Activated naive CD4-positive, alpha-beta T cell treated with anti-CD3 and anti-CD28 coated beads, Interleukin-2, amount 50 U/mL, for 24 hours (primary cell): ENCODE measurements around the gene SMIM45.
A peak's percentile ranks its signal among the peaks of the same experiment; 100 is the strongest.

Experiments used
- H3K27ac Mint-ChIP-seq: one replicate; pipeline ENCODE4 v1.8.0; 2021; ENCODE audit warnings: mild to moderate bottlenecking, mixed read lengths
- H3K27me3 Mint-ChIP-seq: one replicate; pipeline ENCODE4 v1.8.0; 2021; ENCODE audit warnings: mixed read lengths
- H3K36me3 Mint-ChIP-seq: one replicate; pipeline ENCODE4 v1.8.0; 2021; ENCODE audit warnings: mixed read lengths
- H3K4me1 Mint-ChIP-seq: one replicate; pipeline ENCODE4 v1.8.0; 2021; ENCODE audit warnings: mixed read lengths
- H3K4me3 Mint-ChIP-seq: one replicate; pipeline ENCODE4 v1.8.0; 2021; ENCODE audit warnings: mild to moderate bottlenecking, mixed read lengths
- H3K9me3 Mint-ChIP-seq: one replicate; pipeline ENCODE4 v1.8.0; 2021; ENCODE audit warnings: mixed read lengths

Gene SMIM45

GRCh38 chr22:41951898-41952474 lies at the start of gene SMIM45:
Gene SMIM45, plus strand, starts transcription at chr22:41952150.
- Mint-ChIP-seq H3K36me3 (no peaks in the 10 kb centered on the region), H3K27ac (no peak within 1 kb of the TSS), H3K4me3 (no peak within 1 kb of the TSS), H3K9me3 (no peaks in the 10 kb centered on the region), H3K27me3 (no peaks in the 10 kb centered on the region), H3K4me1 (no peaks in the 10 kb centered on the region)

- no peak overlapping the region for H3K27ac Mint-ChIP-seq
- H3K27me3 Mint-ChIP-seq = no peaks in the 10 kb centered on the region
- peaks cover 4% of the 10 kb centered on the region for H3K4me1 Mint-ChIP-seq
- H3K4me3 Mint-ChIP-seq = no peak overlapping the region
- peaks cover 8% of the 10 kb centered on the region for H3K36me3 Mint-ChIP-seq
- no peaks in the 10 kb centered on the region for H3K9me3 Mint-ChIP-seq
These were observed 49.0 kb upstream of the SMIM45 start for GRCh38 chr22:41902932-41903421.

GRCh38 chr22:41904450-41905410 lies 47.2 kb upstream of the SMIM45 start:
- Mint-ChIP-seq H3K4me3 (no peak overlapping the region), H3K4me1 (peaks cover 16% of the 10 kb centered on the region), H3K9me3 (no peaks in the 10 kb centered on the region), H3K27me3 (peaks cover 2% of the 10 kb centered on the region), H3K36me3 (peaks cover 8% of the 10 kb centered on the region), H3K27ac (no peak overlapping the region)

- Mint-ChIP-seq H3K27ac (peak overlapping the region; percentile 63), H3K27me3 (peaks cover 2% of the 10 kb centered on the region), H3K9me3 (no peaks in the 10 kb centered on the region), H3K4me1 (peaks cover 16% of the 10 kb centered on the region), H3K36me3 (peaks cover 8% of the 10 kb centered on the region), H3K4me3 (no peak overlapping the region)
These were observed 46.3 kb upstream of the SMIM45 start for GRCh38 chr22:41905411-41906202.

- Mint-ChIP-seq H3K9me3 (no peaks in the 10 kb centered on the region), H3K27ac (no peak overlapping the region), H3K27me3 (peaks cover 6% of the 10 kb centered on the region), H3K4me1 (peaks cover 23% of the 10 kb centered on the region), H3K4me3 (no peak overlapping the region), H3K36me3 (peaks cover 8% of the 10 kb centered on the region)
These were observed 45.1 kb upstream of the SMIM45 start for GRCh38 chr22:41906822-41907221.

GRCh38 chr22:41907436-41908401 lies 44.2 kb upstream of the SMIM45 start:
- Mint-ChIP-seq H3K27me3 (peaks cover 11% of the 10 kb centered on the region), H3K4me1 (peaks cover 23% of the 10 kb centered on the region), H3K4me3 (no peak overlapping the region), H3K27ac (no peak overlapping the region), H3K9me3 (no peaks in the 10 kb centered on the region), H3K36me3 (peaks cover 8% of the 10 kb centered on the region)

GRCh38 chr22:41908411-41909309 lies 43.3 kb upstream of the SMIM45 start:
- H3K36me3 Mint-ChIP-seq = peaks cover 7% of the 10 kb centered on the region
- H3K4me1 Mint-ChIP-seq = peaks cover 23% of the 10 kb centered on the region
- peaks cover 18% of the 10 kb centered on the region for H3K27me3 Mint-ChIP-seq
- H3K9me3 Mint-ChIP-seq = no peaks in the 10 kb centered on the region
- no peak overlapping the region for H3K27ac Mint-ChIP-seq
- no peak overlapping the region for H3K4me3 Mint-ChIP-seq

- Mint-ChIP-seq H3K9me3 (no peaks in the 10 kb centered on the region), H3K27ac (peak overlapping the region; percentile 86), H3K27me3 (peaks cover 18% of the 10 kb centered on the region), H3K4me3 (peak overlapping the region; percentile 47), H3K36me3 (peaks cover 3% of the 10 kb centered on the region), H3K4me1 (peaks cover 23% of the 10 kb centered on the region)
These were observed 42.5 kb upstream of the SMIM45 start for GRCh38 chr22:41909310-41910049.

- H3K27ac Mint-ChIP-seq = no peak overlapping the region
- peaks cover 23% of the 10 kb centered on the region for H3K4me1 Mint-ChIP-seq
- peaks cover 18% of the 10 kb centered on the region for H3K27me3 Mint-ChIP-seq
- no peaks in the 10 kb centered on the region for H3K9me3 Mint-ChIP-seq
- peaks cover 3% of the 10 kb centered on the region for H3K36me3 Mint-ChIP-seq
- no peak overlapping the region for H3K4me3 Mint-ChIP-seq
These were observed 41.6 kb upstream of the SMIM45 start for GRCh38 chr22:41910050-41911000.

- H3K4me3 Mint-ChIP-seq = peak overlapping the region; percentile 70
- no peaks in the 10 kb centered on the region for H3K9me3 Mint-ChIP-seq
- peaks cover 24% of the 10 kb centered on the region for H3K27me3 Mint-ChIP-seq
- H3K27ac Mint-ChIP-seq = no peak overlapping the region
- peaks cover 27% of the 10 kb centered on the region for H3K4me1 Mint-ChIP-seq
- H3K36me3 Mint-ChIP-seq = no peaks in the 10 kb centered on the region
These were observed 40.8 kb upstream of the SMIM45 start for GRCh38 chr22:41911001-41911611.

GRCh38 chr22:41912338-41913039 lies 39.5 kb upstream of the SMIM45 start:
- H3K9me3 Mint-ChIP-seq = no peaks in the 10 kb centered on the region
- peaks cover 26% of the 10 kb centered on the region for H3K27me3 Mint-ChIP-seq
- peak overlapping the region; percentile 49 for H3K4me3 Mint-ChIP-seq
- H3K27ac Mint-ChIP-seq = peak overlapping the region; percentile 41
- H3K4me1 Mint-ChIP-seq = peaks cover 30% of the 10 kb centered on the region
- H3K36me3 Mint-ChIP-seq = no peaks in the 10 kb centered on the region
